Vein endothelial cell (primary cell): Measurements from ENCODE around the gene AHNAK. TPM values are rescaled to one million over a fixed set of nuclear protein-coding genes. Genes with fewer than 3 reads are reported as not detected.

Source experiments
- small RNA-seq: library from RNA; depleted of rRNA; stranded (forward); fragments of <200 nt; gene quantifications from one replicate; pipeline ENCODE3, GENCODE V24; 2012
- total RNA-seq: library from RNA; depleted of rRNA; stranded (reverse); fragments of >200 nt; gene quantifications from 2 replicates; pipeline ENCODE4 v1.2.3, GENCODE V29; 2012

The AHNAK gene
- 544 and 655 TPM in 2 replicates for total RNA-seq

GRCh38 chr11:62546244-62546928 is at the start of gene AHNAK:
Gene AHNAK, minus strand, starts transcription at chr11:62546806. Its CDS starts 10,708 bp downstream, at chr11:62536098.

GRCh38 chr11:62591448-62592145 is 45.0 kb upstream of the AHNAK start, which contains the start of gene TUT1:
Gene TUT1, minus strand, starts transcription at chr11:62591523. Its CDS starts 38 bp downstream, at chr11:62591485.

GRCh38 chr11:62573592-62574362 is 27.2 kb upstream of the AHNAK start, which contains the start of gene EEF1G:
Gene EEF1G, minus strand, starts transcription at chr11:62573891. Its CDS starts 49 bp downstream, at chr11:62573842.

GRCh38 chr11:62418733-62419132 is 127.9 kb downstream of the AHNAK start, which contains the start of gene SCGB1A1:
Gene SCGB1A1, plus strand, starts transcription at chr11:62419033. Its CDS starts 63 bp downstream, at chr11:62419096.

Small RNA genes within 50 kb of the gene (small RNA-seq; reads per million reads assigned to genes)
- gene EEF1G = not detected
- gene MIR6747 = 0.37 reads per million, percentile 18 among the genes with 10 or more reads in this experiment

Other genes starting within 250 kb of the AHNAK start
- gene SCGB1D4, start 247.7 kb downstream of the AHNAK start, total RNA-seq = not detected in 2 replicates
- 10.5 and 16.7 TPM in 2 replicates for gene ASRGL1, start 209.4 kb downstream of the AHNAK start, total RNA-seq
- gene SCGB1A1, start 127.8 kb downstream of the AHNAK start, total RNA-seq = not detected in 2 replicates
- 1,284 and 1,362 TPM in 2 replicates for gene EEF1G, start 27.1 kb upstream of the AHNAK start, total RNA-seq
- gene TUT1, start 44.7 kb upstream of the AHNAK start, total RNA-seq = 11.8 and 12.7 TPM in 2 replicates
- 250 and 281 TPM in 2 replicates for gene MTA2, start 55.1 kb upstream of the AHNAK start, total RNA-seq
- gene EML3, start 66.0 kb upstream of the AHNAK start, total RNA-seq = 35.7 and 60.8 TPM in 2 replicates
- gene ROM1, start 66.5 kb upstream of the AHNAK start, total RNA-seq = 5.2 and 5.3 TPM in 2 replicates
- 19.9 and 23.5 TPM in 2 replicates for gene B3GAT3, start 75.2 kb upstream of the AHNAK start, total RNA-seq
- gene GANAB, start 99.8 kb upstream of the AHNAK start, total RNA-seq = 223 and 259 TPM in 2 replicates
- gene INTS5, start 106.5 kb upstream of the AHNAK start, total RNA-seq = 35.1 and 41.2 TPM in 2 replicates
- gene C11orf98, start 118.4 kb upstream of the AHNAK start, total RNA-seq = 35.9 and 43.4 TPM in 2 replicates
- gene CSKMT, start 118.5 kb upstream of the AHNAK start, total RNA-seq = 9.5 and 9.7 TPM in 2 replicates
- 5.9 and 6.1 TPM in 2 replicates for gene UQCC3, start 124.9 kb upstream of the AHNAK start, total RNA-seq
- gene LBHD1, start 125.5 kb upstream of the AHNAK start, total RNA-seq = 4.2 TPM in 2 replicates
- gene UBXN1, start 132.3 kb upstream of the AHNAK start, total RNA-seq = 88.7 and 147 TPM in 2 replicates
- 0.19 and 0.33 TPM in 2 replicates for gene LRRN4CL, start 142.7 kb upstream of the AHNAK start, total RNA-seq
- 28.7 and 30.2 TPM in 2 replicates for gene BSCL2, start 160.6 kb upstream of the AHNAK start, total RNA-seq
- not detected in 2 replicates for gene GNG3, start 160.9 kb upstream of the AHNAK start, total RNA-seq
- gene HNRNPUL2, start 180.7 kb upstream of the AHNAK start, total RNA-seq = 10.5 and 15.0 TPM in 2 replicates
- 31.0 and 45.9 TPM in 2 replicates for gene TTC9C, start 181.7 kb upstream of the AHNAK start, total RNA-seq
- 15.4 and 16.0 TPM in 2 replicates for gene ZBTB3, start 207.4 kb upstream of the AHNAK start, total RNA-seq
- gene POLR2G, start 214.8 kb upstream of the AHNAK start, total RNA-seq = 43.1 and 50.6 TPM in 2 replicates
- 19.9 and 20.9 TPM in 2 replicates for gene TAF6L, start 224.6 kb upstream of the AHNAK start, total RNA-seq
- gene TMEM179B, start 240.6 kb upstream of the AHNAK start, total RNA-seq = 29.1 and 36.3 TPM in 2 replicates
- gene TMEM223, start 245.2 kb upstream of the AHNAK start, total RNA-seq = 12.6 and 14.0 TPM in 2 replicates